Right lobe of liver (tissue), 4 donors: ENCODE results near the gene NCOA3.

Experiments
- CTCF ChIP-seq, 4 donors: fragments of 200-600 bp in 3 of 4; fragments of 450-650 bp in 1 of 4; IDR thresholded peaks; one replicate each; pipeline versions ENCODE4 v1.5.1 to v1.8.0; 2016 to 2022; ENCODE audit warnings: antibody characterized with exemption in 4 of 4, mild to moderate bottlenecking in 2 of 4
- POLR2A ChIP-seq: fragments of 450-650 bp; IDR thresholded peaks from one replicate; pipeline ENCODE4 v1.6.1; 2017; ENCODE audit warnings: antibody characterized with exemption, mild to moderate bottlenecking
- donor health status: DM: no; HTN: no; CAD: no.
- donor health status: DM: no; HTN: no; CAD: no.
- donor health status: DM: no; HTN: yes; CAD: no.

- TF ChIP-seq CTCF (IDR thresholded peaks at IDR 0.05): no peak
- no peak for TF ChIP-seq POLR2A
Measured at GRCh38 chr20:47660983-47661700, 159.5 kb downstream of the NCOA3 start.
